ENCODE results near the gene RPUSD1.
"Not testable (repeated sequence)": the region's sequence is repeated elsewhere in the genome, so short reads cannot be mapped to it uniquely, and the experiment has no call there.

Gene RPUSD1

GRCh38 chr16:825341-826061, 37.3 kb upstream of the RPUSD1 start:
- Histone ChIP-seq H3K9me3 (ENCODE audit: low read length) (peaks cover 17% of the 10 kb centered on the region), H3K4me1 (ENCODE audit: insufficient read depth, low read length) (peaks cover 2% of the 10 kb centered on the region), H3K27me3 (ENCODE audit: insufficient read depth, low read length) (peaks cover 20% of the 10 kb centered on the region), H3K4me3 (ENCODE audit: low read length) (no peak overlapping the region), H3K36me3 (ENCODE audit: insufficient read depth, low read length) (no peaks in the 10 kb centered on the region), H2AFZ (ENCODE audit: low read depth, low read length) (no peak overlapping the region)

- no peaks in the 10 kb centered on the region for H3K36me3 ChIP-seq (ENCODE audit: insufficient read depth, low read length)
- H3K4me3 ChIP-seq (ENCODE audit: low read length) = no peak overlapping the region
- H2AFZ ChIP-seq (ENCODE audit: low read depth, low read length) = no peak overlapping the region
- H3K9me3 ChIP-seq (ENCODE audit: low read length) = peaks cover 13% of the 10 kb centered on the region
- peaks cover 2% of the 10 kb centered on the region for H3K4me1 ChIP-seq (ENCODE audit: insufficient read depth, low read length)
- peaks cover 15% of the 10 kb centered on the region for H3K27me3 ChIP-seq (ENCODE audit: insufficient read depth, low read length)
These were observed 36.4 kb upstream of the RPUSD1 start for GRCh38 chr16:824601-825000.

GRCh38 chr16:824194-824593, 36.0 kb upstream of the RPUSD1 start:
- H3K36me3 ChIP-seq (ENCODE audit: insufficient read depth, low read length) = no peaks in the 10 kb centered on the region
- no peak overlapping the region for H3K4me3 ChIP-seq (ENCODE audit: low read length)
- peaks cover 2% of the 10 kb centered on the region for H3K4me1 ChIP-seq (ENCODE audit: insufficient read depth, low read length)
- peaks cover 15% of the 10 kb centered on the region for H3K27me3 ChIP-seq (ENCODE audit: insufficient read depth, low read length)
- no peak overlapping the region for H2AFZ ChIP-seq (ENCODE audit: low read depth, low read length)
- H3K9me3 ChIP-seq (ENCODE audit: low read length) = peaks cover 13% of the 10 kb centered on the region

GRCh38 chr16:822909-823297, 34.7 kb upstream of the RPUSD1 start:
- peaks cover 12% of the 10 kb centered on the region for H3K27me3 ChIP-seq (ENCODE audit: insufficient read depth, low read length)
- H3K36me3 ChIP-seq (ENCODE audit: insufficient read depth, low read length) = no peaks in the 10 kb centered on the region
- no peak overlapping the region for H3K4me3 ChIP-seq (ENCODE audit: low read length)
- H3K9me3 ChIP-seq (ENCODE audit: low read length) = peaks cover 13% of the 10 kb centered on the region
- peaks cover 2% of the 10 kb centered on the region for H3K4me1 ChIP-seq (ENCODE audit: insufficient read depth, low read length)
- no peak overlapping the region for H2AFZ ChIP-seq (ENCODE audit: low read depth, low read length)

GRCh38 chr16:822174-822908, 34.2 kb upstream of the RPUSD1 start:
- H3K27me3 ChIP-seq (ENCODE audit: insufficient read depth, low read length) = peaks cover 6% of the 10 kb centered on the region
- no peak overlapping the region for H2AFZ ChIP-seq (ENCODE audit: low read depth, low read length)
- H3K4me1 ChIP-seq (ENCODE audit: insufficient read depth, low read length) = peaks cover 2% of the 10 kb centered on the region
- H3K4me3 ChIP-seq (ENCODE audit: low read length) = no peak overlapping the region
- peaks cover 13% of the 10 kb centered on the region for H3K9me3 ChIP-seq (ENCODE audit: low read length)
- no peaks in the 10 kb centered on the region for H3K36me3 ChIP-seq (ENCODE audit: insufficient read depth, low read length)

- H3K4me1 ChIP-seq (ENCODE audit: insufficient read depth, low read length) = peaks cover 2% of the 10 kb centered on the region
- H3K27me3 ChIP-seq (ENCODE audit: insufficient read depth, low read length) = peaks cover 3% of the 10 kb centered on the region
- H3K9me3 ChIP-seq (ENCODE audit: low read length) = peaks cover 13% of the 10 kb centered on the region
- H2AFZ ChIP-seq (ENCODE audit: low read depth, low read length) = no peak overlapping the region
- no peaks in the 10 kb centered on the region for H3K36me3 ChIP-seq (ENCODE audit: insufficient read depth, low read length)
- no peak overlapping the region for H3K4me3 ChIP-seq (ENCODE audit: low read length)
These were observed 33.6 kb upstream of the RPUSD1 start for GRCh38 chr16:821751-822150.

- H3K36me3 ChIP-seq (ENCODE audit: insufficient read depth, low read length) = no peaks in the 10 kb centered on the region
These were observed 32.6 kb upstream of the RPUSD1 start for GRCh38 chr16:820748-821147.

GRCh38 chr16:820044-820408, 31.8 kb upstream of the RPUSD1 start:
- not testable (repeated sequence) for H3K4me1 ChIP-seq (ENCODE audit: insufficient read depth, low read length); H3K27me3 ChIP-seq (ENCODE audit: insufficient read depth, low read length)
- H3K9me3 ChIP-seq (ENCODE audit: low read length) = peaks cover 15% of the 10 kb centered on the region

More at GRCh38 chr16:820748-821147, 32.6 kb upstream of the RPUSD1 start:
- Histone ChIP-seq H2AFZ (ENCODE audit: low read depth, low read length) (no peak overlapping the region), H3K4me3 (ENCODE audit: low read length) (no peak overlapping the region), H3K4me1 (ENCODE audit: insufficient read depth, low read length) (peaks cover 2% of the 10 kb centered on the region), H3K9me3 (ENCODE audit: low read length) (peaks cover 15% of the 10 kb centered on the region), H3K27me3 (ENCODE audit: insufficient read depth, low read length) (peaks cover 3% of the 10 kb centered on the region)

GRCh38 chr16:819336-820043, 31.3 kb upstream of the RPUSD1 start:
- Histone ChIP-seq H3K4me3 (ENCODE audit: low read length) (no peak overlapping the region), H3K27me3 (ENCODE audit: insufficient read depth, low read length) (no peaks in the 10 kb centered on the region), H3K9me3 (ENCODE audit: low read length) (peaks cover 11% of the 10 kb centered on the region), H2AFZ (ENCODE audit: low read depth, low read length) (no peak overlapping the region), H3K36me3 (ENCODE audit: insufficient read depth, low read length) (no peaks in the 10 kb centered on the region), H3K4me1 (ENCODE audit: insufficient read depth, low read length) (peaks cover 2% of the 10 kb centered on the region)

More at GRCh38 chr16:820044-820408, 31.8 kb upstream of the RPUSD1 start:
- not testable (repeated sequence) for H2AFZ ChIP-seq (ENCODE audit: low read depth, low read length); H3K36me3 ChIP-seq (ENCODE audit: insufficient read depth, low read length); H3K4me3 ChIP-seq (ENCODE audit: low read length)

GRCh38 chr16:818592-818991, 30.4 kb upstream of the RPUSD1 start:
- Histone ChIP-seq H3K4me1 (ENCODE audit: insufficient read depth, low read length) (peaks cover 2% of the 10 kb centered on the region), H3K9me3 (ENCODE audit: low read length) (peaks cover 11% of the 10 kb centered on the region), H3K36me3 (ENCODE audit: insufficient read depth, low read length) (no peaks in the 10 kb centered on the region), H3K27me3 (ENCODE audit: insufficient read depth, low read length) (no peaks in the 10 kb centered on the region), H2AFZ (ENCODE audit: low read depth, low read length) (no peak overlapping the region), H3K4me3 (ENCODE audit: low read length) (no peak overlapping the region)

- H3K36me3 ChIP-seq (ENCODE audit: insufficient read depth, low read length) = no peaks in the 10 kb centered on the region
- peaks cover 2% of the 10 kb centered on the region for H3K27me3 ChIP-seq (ENCODE audit: insufficient read depth, low read length)
- H3K4me3 ChIP-seq (ENCODE audit: low read length) = no peak overlapping the region
- no peak overlapping the region for H2AFZ ChIP-seq (ENCODE audit: low read depth, low read length)
- peaks cover 8% of the 10 kb centered on the region for H3K9me3 ChIP-seq (ENCODE audit: low read length)
- peaks cover 2% of the 10 kb centered on the region for H3K4me1 ChIP-seq (ENCODE audit: insufficient read depth, low read length)
These were observed 30.0 kb upstream of the RPUSD1 start for GRCh38 chr16:818132-818531.

GRCh38 chr16:817001-817906, 29.1 kb upstream of the RPUSD1 start:
- Histone ChIP-seq H3K27me3 (ENCODE audit: insufficient read depth, low read length) (peaks cover 7% of the 10 kb centered on the region), H2AFZ (ENCODE audit: low read depth, low read length) (no peak overlapping the region), H3K36me3 (ENCODE audit: insufficient read depth, low read length) (no peaks in the 10 kb centered on the region), H3K9me3 (ENCODE audit: low read length) (peaks cover 2% of the 10 kb centered on the region), H3K4me3 (ENCODE audit: low read length) (no peak overlapping the region), H3K4me1 (ENCODE audit: insufficient read depth, low read length) (peaks cover 2% of the 10 kb centered on the region)
